Astrocyte (in vitro differentiated cells and primary cell): ENCODE measurements around the gene ZC3HAV1. TPM values are rescaled to one million over a fixed set of nuclear protein-coding genes. Genes with fewer than 3 reads are reported as not detected.
"Not testable (repeated sequence)": the region's sequence is repeated elsewhere in the genome, so short reads cannot be mapped to it uniquely, and the experiment has no call there.

ENCODE experiments used
- DNase-seq: peaks from one replicate; pipeline ENCODE4 v3.0.0-alpha.2; 2010; ENCODE audit warnings: low read depth
- FAIRE-seq: peaks from 2 replicates; lab custom pipeline; 2011; peaks lifted over from hg19 to GRCh38; lab: Jason Lieb, UNC
- H2AFZ ChIP-seq: 2 replicates; pipeline ENCODE4 v1.6.0; 2012; ENCODE audit warnings: low read depth, low read length, inconsistent platforms
- H3K27ac ChIP-seq: 2 replicates; pipeline ENCODE4 v1.5.1; 2011; ENCODE audit warnings: low read depth, low read length, inconsistent platforms
- H3K27me3 ChIP-seq: 2 replicates; pipeline ENCODE4 v1.6.0; 2011; ENCODE audit warnings: low read length, inconsistent platforms; ENCODE audit not compliant: insufficient read depth
- H3K36me3 ChIP-seq: 2 replicates; pipeline ENCODE4 v1.5.1; 2011; ENCODE audit warnings: low read length, inconsistent platforms; ENCODE audit not compliant: insufficient read depth
- H3K4me1 ChIP-seq: 2 replicates; pipeline ENCODE4 v1.5.1; 2011; ENCODE audit warnings: low read length, inconsistent platforms; ENCODE audit not compliant: insufficient read depth
- H3K4me2 ChIP-seq: 2 replicates; pipeline ENCODE4 v1.6.0; 2012; ENCODE audit warnings: low read length, inconsistent platforms
- H3K4me3 ChIP-seq: 2 replicates; pipeline ENCODE4 v1.5.1; 2011; ENCODE audit warnings: low read depth, mild to moderate bottlenecking, low read length, inconsistent platforms; ENCODE audit not compliant: insufficient read depth
- H3K79me2 ChIP-seq: 2 replicates; pipeline ENCODE4 v1.6.0; 2012; ENCODE audit warnings: mild to moderate bottlenecking, low read length, inconsistent platforms; ENCODE audit not compliant: insufficient read depth
- H3K9ac ChIP-seq: 2 replicates; pipeline ENCODE4 v1.6.0; 2012; ENCODE audit warnings: mild to moderate bottlenecking, low read length, inconsistent platforms
- H3K9me3 ChIP-seq: 2 replicates; pipeline ENCODE4 v1.5.1; 2012; ENCODE audit warnings: low read depth, mild to moderate bottlenecking, low read length, inconsistent platforms; ENCODE audit not compliant: insufficient read depth
- H4K20me1 ChIP-seq: 2 replicates; pipeline ENCODE4 v1.6.0; 2012; ENCODE audit warnings: low read length, inconsistent platforms; ENCODE audit not compliant: insufficient read depth
- H3K27ac Mint-ChIP-seq: one replicate; pipeline ENCODE4 v1.8.0; 2021; ENCODE audit warnings: mild to moderate bottlenecking, mixed read lengths; ENCODE audit not compliant: unreplicated experiment
- H3K27me3 Mint-ChIP-seq: one replicate; pipeline ENCODE4 v1.8.0; 2021; ENCODE audit warnings: low read depth, mixed read lengths; ENCODE audit not compliant: unreplicated experiment
- H3K36me3 Mint-ChIP-seq: one replicate; pipeline ENCODE4 v1.8.0; 2021; ENCODE audit warnings: low read depth, mixed read lengths; ENCODE audit not compliant: unreplicated experiment
- H3K4me1 Mint-ChIP-seq: one replicate; pipeline ENCODE4 v1.8.0; 2021; ENCODE audit warnings: low read depth, mixed read lengths; ENCODE audit not compliant: unreplicated experiment
- H3K4me3 Mint-ChIP-seq: one replicate; pipeline ENCODE4 v1.8.0; 2021; ENCODE audit warnings: mild to moderate bottlenecking, moderate library complexity, mixed read lengths; ENCODE audit not compliant: unreplicated experiment
- H3K9me3 Mint-ChIP-seq: one replicate; pipeline ENCODE4 v1.8.0; 2021; ENCODE audit warnings: mild to moderate bottlenecking, mixed read lengths; ENCODE audit not compliant: unreplicated experiment
- CTCF ChIP-seq: IDR thresholded peaks from 2 replicates; pipeline ENCODE4 v1.5.1; 2011; ENCODE audit warnings: low read depth, mild to moderate bottlenecking, inconsistent platforms, low read length, moderate library complexity; ENCODE audit not compliant: insufficient read depth
- EZH2 ChIP-seq: IDR thresholded peaks from 2 replicates; pipeline ENCODE4 v1.6.1; 2012; ENCODE audit warnings: mild to moderate bottlenecking, low read length, inconsistent platforms; ENCODE audit not compliant: insufficient read depth
- total RNA-seq: library from RNA; stranded (reverse); gene quantifications from 2 replicates; pipeline ENCODE4 v1.2.1, GENCODE V29; 2021

The ZC3HAV1 gene
- total RNA-seq, 1 donor from 2014 or later, result 63.8 TPM

DNA sequence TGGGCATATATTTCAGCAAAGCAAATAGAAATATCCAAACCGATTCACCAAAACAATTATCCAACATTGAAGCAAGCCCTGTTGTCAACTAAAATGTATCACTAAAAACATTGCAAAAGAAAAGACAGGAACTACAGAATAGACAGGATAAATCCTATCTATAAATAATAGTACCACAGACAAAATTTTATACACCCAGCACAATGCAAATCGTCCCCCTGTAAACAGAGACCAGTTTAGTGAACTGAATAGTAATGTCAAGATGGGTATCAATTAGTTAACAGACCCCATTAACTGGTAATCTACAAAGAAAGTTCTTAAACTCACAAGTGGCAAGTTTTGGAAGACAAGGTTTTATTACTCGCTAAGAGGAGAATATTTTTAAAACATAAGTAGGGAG, 4.0 kb downstream of the ZC3HAV1 start:
- Mint-ChIP-seq H3K27me3 (no peaks in the 10 kb centered on the region), H3K36me3 (peaks cover 5% of the 10 kb centered on the region), H3K4me1 (peaks cover 12% of the 10 kb centered on the region), H3K27ac (no peak overlapping the region), H3K9me3 (no peaks in the 10 kb centered on the region), H3K4me3 (peak overlapping the region; percentile 76)
- H3K27ac ChIP-seq, result no peak overlapping the region
- no peak overlapping the region for H3K4me3 ChIP-seq
- H3K27me3 ChIP-seq, result no peaks in the 10 kb centered on the region
- H3K9ac ChIP-seq, result no peak overlapping the region
- H3K9me3 ChIP-seq, result no peaks in the 10 kb centered on the region
- peaks cover 14% of the 10 kb centered on the region for H4K20me1 ChIP-seq
- DNase-seq (no peak), FAIRE-seq (no peak)
- TF ChIP-seq CTCF, result no peak
- TF ChIP-seq EZH2, result no peak
- no peak overlapping the region for H2AFZ ChIP-seq
- H3K4me1 ChIP-seq, result peaks cover 4% of the 10 kb centered on the region
- no peaks in the 10 kb centered on the region for H3K36me3 ChIP-seq
- no peak overlapping the region for H3K4me2 ChIP-seq
- peaks cover 34% of the 10 kb centered on the region for H3K79me2 ChIP-seq

- H3K36me3 Mint-ChIP-seq, result peaks cover 10% of the 10 kb centered on the region
- no peaks in the 10 kb centered on the region for H3K4me1 ChIP-seq
- H3K79me2 ChIP-seq, result peaks cover 34% of the 10 kb centered on the region
- H3K36me3 ChIP-seq, result no peaks in the 10 kb centered on the region
- no peak overlapping the region for H3K27ac Mint-ChIP-seq
- TF ChIP-seq EZH2 (no peak), CTCF (no peak)
- FAIRE-seq (no peak), DNase-seq (no peak)
- peaks cover 18% of the 10 kb centered on the region for H4K20me1 ChIP-seq
- no peak overlapping the region for H2AFZ ChIP-seq
- no peaks in the 10 kb centered on the region for H3K27me3 ChIP-seq
- no peak overlapping the region for H3K4me3 ChIP-seq
- peak overlapping the region; percentile 40 for H3K4me3 Mint-ChIP-seq
- no peaks in the 10 kb centered on the region for H3K27me3 Mint-ChIP-seq
- H3K9me3 Mint-ChIP-seq, result no peaks in the 10 kb centered on the region
- H3K9ac ChIP-seq, result no peak overlapping the region
- H3K4me2 ChIP-seq, result no peak overlapping the region
- peaks cover 13% of the 10 kb centered on the region for H3K4me1 Mint-ChIP-seq
- H3K9me3 ChIP-seq, result no peaks in the 10 kb centered on the region
- no peak overlapping the region for H3K27ac ChIP-seq
These were observed 5.4 kb downstream of the ZC3HAV1 start for GRCh38 chr7:139104091-139104450.

- Mint-ChIP-seq H3K4me3 (peak overlapping the region; percentile 43), H3K9me3 (no peaks in the 10 kb centered on the region), H3K27me3 (no peaks in the 10 kb centered on the region), H3K36me3 (peaks cover 10% of the 10 kb centered on the region), H3K4me1 (peaks cover 19% of the 10 kb centered on the region), H3K27ac (no peak overlapping the region)
- H3K4me2 ChIP-seq, result no peak overlapping the region
- no peaks in the 10 kb centered on the region for H3K36me3 ChIP-seq
- H3K9ac ChIP-seq, result no peak overlapping the region
- TF ChIP-seq CTCF, result no peak
- TF ChIP-seq EZH2, result no peak
- DNase-seq (no peak), FAIRE-seq (no peak)
- H3K27ac ChIP-seq, result no peak overlapping the region
- H3K27me3 ChIP-seq, result no peaks in the 10 kb centered on the region
- peaks cover 18% of the 10 kb centered on the region for H4K20me1 ChIP-seq
- H3K4me3 ChIP-seq, result no peak overlapping the region
- H3K79me2 ChIP-seq, result peaks cover 34% of the 10 kb centered on the region
- H2AFZ ChIP-seq, result no peak overlapping the region
- H3K9me3 ChIP-seq, result no peaks in the 10 kb centered on the region
- no peaks in the 10 kb centered on the region for H3K4me1 ChIP-seq
These were observed 6.3 kb downstream of the ZC3HAV1 start for GRCh38 chr7:139103057-139103815.

- not testable (repeated sequence) for H3K9me3 ChIP-seq, H3K9me3 Mint-ChIP-seq, H3K27me3 Mint-ChIP-seq, H3K4me2 ChIP-seq, DNase-seq, H3K4me1 ChIP-seq, H2AFZ ChIP-seq, H3K4me3 ChIP-seq, H3K27me3 ChIP-seq, H3K4me3 Mint-ChIP-seq, H3K36me3 Mint-ChIP-seq, H3K27ac ChIP-seq, H3K36me3 ChIP-seq, FAIRE-seq, H3K9ac ChIP-seq
- H4K20me1 ChIP-seq, result peaks cover 16% of the 10 kb centered on the region
- peaks cover 19% of the 10 kb centered on the region for H3K4me1 Mint-ChIP-seq
- H3K79me2 ChIP-seq, result peaks cover 23% of the 10 kb centered on the region
- peak overlapping the region; percentile 81 for H3K27ac Mint-ChIP-seq
These were observed 7.8 kb downstream of the ZC3HAV1 start for GRCh38 chr7:139101637-139102158.
